ENCODE results near the gene MMP24. TPM values are rescaled to one million over a fixed set of nuclear protein-coding genes. Genes with fewer than 3 reads are reported as not detected.

MMP24 gene
- total RNA-seq, 1 experiment from 2014 or later: 113 TPM

DNA sequence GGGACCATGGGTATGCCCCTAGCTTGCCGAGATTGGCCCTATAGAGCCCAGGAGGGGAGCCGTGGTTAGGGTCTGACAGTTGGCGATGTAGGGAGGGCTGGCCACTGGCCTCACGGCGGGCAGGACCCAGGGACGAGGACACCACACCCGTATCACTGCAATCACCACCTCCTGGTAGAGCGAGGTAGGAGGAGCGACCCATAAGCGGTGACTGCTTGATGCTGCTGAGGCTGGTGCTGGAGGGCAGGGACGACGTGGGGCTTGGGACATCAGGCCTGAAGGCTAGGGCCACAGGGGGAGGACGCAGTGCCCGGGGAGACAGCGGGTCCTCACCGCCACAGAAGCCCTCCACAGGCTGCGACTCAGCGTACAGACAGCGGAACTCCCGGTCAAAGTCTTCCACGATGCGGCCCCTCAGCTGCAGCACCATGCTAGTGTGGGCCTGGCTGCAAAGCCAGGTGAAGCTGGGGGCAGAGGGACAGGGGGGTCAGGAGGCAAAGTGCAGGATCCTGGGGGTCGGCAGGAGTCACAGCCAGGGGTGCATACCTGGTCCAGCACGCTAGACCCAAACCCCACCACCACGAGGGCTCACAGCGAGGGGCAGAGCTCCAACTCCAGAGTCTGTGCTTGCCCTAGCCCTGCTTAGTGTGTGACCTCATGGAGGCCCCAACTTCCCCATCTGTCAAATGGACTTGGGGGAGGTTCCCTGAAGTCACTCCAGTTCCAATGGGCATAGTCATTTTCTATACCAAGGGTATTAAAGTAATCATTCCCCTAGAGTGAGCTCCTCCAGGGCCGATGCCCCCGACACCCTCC is 61.2 kb downstream of the MMP24 start:
- in situ Hi-C loops (cut with HindIII; ENCODE audit: low sequenced_read_pairs): no loop called here
- no peak for DNase-seq (ENCODE audit: low spot score)

DNA sequence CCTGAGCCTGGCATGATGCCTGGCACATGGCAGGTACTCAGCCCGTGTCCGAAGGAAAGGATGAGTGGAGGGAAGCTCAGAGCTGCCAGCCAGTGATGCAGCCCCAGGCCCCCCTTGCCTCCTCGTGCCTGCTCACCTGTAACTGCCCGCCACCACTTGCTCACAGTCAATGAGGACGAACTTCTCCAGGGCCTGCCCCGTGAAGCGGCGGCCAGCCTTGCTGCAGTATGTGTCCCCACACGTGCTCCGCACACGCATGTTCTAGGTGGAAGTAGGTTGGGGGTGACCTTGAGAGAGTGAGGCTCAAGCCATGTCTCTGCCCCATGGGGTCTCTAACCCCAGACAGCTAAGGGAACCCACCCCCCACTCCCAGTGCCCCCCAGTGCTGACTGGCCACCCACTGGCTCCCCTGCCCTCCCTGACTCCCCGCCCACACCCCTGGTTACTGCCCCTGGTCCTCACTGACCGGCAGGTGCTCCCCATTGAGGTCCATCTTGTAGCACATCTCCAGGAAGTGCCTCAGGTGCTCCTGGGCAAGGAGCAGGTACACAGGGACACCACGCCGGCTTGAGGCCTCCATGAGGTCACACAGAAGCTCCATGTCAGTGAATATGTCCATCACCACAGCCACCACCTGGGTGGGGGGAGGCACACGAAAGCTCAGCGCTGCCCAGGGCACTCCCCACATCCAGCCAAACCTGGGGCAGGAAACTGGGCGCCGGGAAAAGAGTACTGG is 62.0 kb downstream of the MMP24 start:
- in situ Hi-C loops (cut with HindIII; ENCODE audit: low sequenced_read_pairs): no loop called here
- no peak for DNase-seq (ENCODE audit: low spot score)

DNA sequence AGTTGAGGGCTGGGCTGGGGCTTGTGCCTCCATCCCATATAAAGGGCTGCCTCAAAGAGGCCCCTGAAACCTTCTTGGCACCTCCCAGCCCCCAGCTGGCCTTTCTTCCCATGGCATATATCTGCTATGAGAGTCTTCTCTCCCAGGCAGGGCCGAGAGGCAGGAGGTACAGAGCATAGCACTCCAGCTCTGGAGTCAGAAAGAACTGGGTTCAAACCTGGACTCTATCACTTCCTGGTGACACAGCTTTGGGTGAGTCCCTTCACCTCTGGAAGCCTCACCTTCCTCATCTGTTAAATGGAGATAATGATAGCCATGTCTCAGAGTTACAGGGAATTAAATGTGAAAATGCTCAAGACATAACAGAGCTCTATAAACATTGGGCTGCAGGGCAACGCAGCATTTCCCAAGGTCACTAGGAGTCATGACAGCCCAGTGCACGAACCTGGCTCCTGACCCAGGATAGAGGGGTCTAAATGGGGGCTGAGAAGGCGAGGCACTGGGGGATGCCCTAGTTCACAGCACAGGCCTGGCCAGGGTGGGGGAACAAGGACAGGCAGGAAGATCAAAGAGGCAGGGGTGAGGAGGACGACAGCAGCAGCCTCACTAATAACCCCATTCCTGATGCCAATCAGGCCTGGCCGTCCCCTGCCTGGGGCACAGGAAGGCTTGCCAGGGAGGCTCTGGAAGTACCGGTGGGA is 63.8 kb downstream of the MMP24 start:
- in situ Hi-C loops (cut with HindIII; ENCODE audit: low sequenced_read_pairs): no loop called here
- DNase-seq (ENCODE audit: low spot score): no peak

DNA sequence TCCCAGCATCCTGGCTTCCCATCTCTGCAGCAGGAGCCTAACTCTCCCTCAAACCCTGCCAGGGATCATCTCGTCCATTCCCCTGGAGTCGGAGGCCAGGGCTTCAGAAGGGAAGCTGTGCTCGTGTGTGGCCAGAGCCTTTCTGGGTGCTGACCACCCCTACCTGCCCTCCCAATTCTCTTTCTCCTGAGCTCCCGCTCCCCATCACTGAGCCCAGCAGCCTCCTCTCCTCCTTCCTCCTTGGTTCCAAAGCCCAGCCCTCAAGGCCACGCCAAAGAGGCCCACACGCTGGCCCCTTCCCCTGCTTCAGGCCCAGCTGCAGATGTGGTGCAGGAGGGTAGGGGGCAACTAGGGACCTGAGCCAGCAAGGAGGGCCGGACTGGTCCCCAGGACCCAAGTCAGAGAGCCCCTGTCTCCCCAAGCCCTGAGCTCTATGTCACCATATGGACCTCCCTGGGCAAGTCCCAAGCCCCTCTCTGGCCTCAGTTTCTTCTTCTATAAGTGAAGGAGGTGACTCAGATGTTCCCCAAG is 64.5 kb downstream of the MMP24 start:
- DNase-seq (ENCODE audit: low spot score): no peak
- in situ Hi-C loops (cut with HindIII; ENCODE audit: low sequenced_read_pairs): no loop called here

DNA sequence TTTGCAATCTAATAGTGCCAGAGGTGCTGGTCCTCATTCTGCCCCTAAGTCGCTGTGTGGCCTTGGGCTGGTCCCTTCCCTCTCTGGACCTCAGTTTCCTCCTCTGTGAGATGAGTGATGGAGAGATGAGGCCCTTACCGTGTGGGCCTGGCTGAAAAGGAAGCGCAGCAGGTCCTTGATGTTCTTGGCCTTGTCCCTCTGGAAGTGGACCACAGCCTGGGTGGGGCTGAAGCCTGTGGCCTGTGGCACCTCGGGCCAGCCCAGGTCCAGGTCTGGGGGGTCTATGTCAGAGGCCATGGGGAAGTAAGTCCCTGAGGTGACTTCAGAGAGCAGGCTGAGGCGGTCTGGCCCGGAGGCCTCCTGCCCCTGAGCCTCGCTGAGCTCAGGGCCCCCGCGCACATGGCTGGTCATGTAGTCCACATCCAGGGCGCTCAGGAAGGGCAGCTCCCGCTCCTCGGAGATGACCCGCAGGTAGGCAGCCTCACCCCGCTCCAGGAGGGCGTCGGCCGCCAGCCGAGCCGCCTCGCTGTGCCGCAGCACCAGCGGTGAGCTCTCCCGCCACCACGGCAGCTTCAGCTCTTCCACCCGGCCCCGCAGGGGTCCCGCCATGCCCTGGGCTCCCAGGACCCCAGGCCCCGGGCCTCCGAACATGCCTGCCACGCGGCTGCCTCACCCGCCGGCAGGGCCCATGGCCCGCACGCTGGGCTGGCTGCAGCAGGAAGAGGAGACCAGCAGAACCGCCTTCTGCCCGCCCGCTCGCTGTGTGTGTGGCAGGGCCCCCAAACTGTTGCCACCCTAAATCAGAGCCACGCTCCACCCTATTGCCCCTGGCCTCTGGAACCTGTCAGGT is 65.4 kb downstream of the MMP24 start, which contains the start of gene FAM83C:
FAM83C (minus strand) TSS at position 772 of the 850 bp plus-strand sequence; CDS start at position 651, 121 bp downstream.
- in situ Hi-C loops (cut with HindIII; ENCODE audit: low sequenced_read_pairs): no loop called here

DNA sequence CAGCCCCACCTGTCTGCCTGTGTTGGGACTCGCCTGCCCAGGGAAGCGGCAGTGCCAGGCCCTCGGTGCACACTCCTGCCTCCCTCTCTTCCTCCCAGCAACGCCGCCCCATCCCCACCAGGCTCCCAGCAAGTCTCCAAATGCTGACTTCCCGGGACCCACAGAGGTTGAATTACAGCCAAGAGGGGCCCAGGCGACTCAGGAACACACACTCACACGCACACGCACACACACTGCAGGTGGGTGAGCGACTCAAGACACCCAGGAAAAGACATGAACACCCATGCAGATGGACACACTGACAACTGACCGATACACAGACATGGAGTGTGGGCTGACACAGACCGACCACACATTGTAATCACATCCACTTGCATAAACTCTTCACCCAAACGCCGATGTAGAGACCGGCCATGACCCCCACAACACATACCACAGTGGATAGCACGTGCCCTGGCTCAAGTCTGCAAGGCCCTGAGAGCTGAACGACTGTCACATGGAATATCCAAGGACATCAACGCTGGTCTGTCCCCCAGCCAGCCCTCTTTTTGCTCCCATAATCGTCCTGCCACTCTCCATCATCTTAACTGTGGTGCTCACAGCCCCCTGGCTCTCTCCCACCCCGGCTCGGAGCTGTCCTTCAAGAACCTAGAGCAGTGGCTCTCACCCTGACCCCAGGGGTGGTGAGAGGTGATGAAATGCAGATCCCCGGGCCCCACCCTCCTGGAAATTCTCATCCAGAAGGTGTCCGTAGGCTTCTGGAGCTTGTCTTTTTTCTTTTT is 66.2 kb downstream of the MMP24 start:
- DNase-seq (ENCODE audit: low spot score): no peak
- in situ Hi-C loops (cut with HindIII; ENCODE audit: low sequenced_read_pairs): no loop called here

More for the DNA sequence above, 65.4 kb downstream of the MMP24 start, which contains the start of gene FAM83C:
- no peak for DNase-seq (ENCODE audit: low spot score)

DNA sequence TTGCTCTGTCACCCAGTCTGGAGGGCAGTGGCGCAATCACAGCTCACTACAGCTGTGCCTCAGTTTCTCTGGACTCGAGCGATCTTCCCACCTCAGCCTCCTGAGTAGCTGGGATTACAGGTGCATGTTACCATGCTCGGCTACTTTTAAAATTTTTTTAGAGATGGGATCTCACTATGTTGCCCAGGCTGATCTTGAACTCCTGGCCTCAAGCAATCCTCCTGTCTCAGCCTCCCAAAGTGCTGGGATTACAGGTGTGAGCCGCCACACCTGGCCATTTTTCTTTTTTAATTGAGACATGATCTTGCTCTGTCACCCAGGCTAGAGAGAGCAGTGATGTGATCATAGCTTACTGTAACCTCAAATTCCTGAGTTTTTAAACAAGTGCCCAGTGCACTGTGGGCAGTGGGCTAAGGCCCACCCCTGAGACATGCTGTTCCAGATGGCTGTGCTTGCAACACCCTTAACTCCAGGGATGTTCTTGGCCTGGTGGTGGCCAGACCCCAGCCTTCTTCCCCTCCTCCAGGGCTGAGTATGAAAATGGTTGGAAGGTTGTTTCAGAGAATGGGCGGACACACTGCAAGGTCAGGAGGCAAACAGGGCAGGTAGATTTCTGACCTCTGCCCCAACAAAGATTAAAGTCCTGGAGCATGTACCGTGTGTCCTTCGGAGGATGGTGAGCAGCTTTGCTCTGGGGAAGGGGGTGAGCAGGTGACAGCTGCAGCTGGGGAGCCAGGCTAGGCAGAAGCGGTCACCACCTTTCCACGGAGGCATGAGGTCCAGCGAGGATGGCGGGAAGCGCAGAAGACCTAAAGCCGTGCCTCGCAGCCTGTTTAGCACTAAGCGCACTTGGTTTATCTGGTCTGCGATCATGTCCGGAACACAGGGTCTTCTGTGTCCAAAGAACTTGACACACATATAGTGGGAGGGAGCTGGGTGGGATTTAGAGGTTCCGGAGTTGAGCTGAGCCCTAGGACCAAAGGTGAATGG is 67.1 kb downstream of the MMP24 start:
- in situ Hi-C loops (cut with HindIII; ENCODE audit: low sequenced_read_pairs): no loop called here
- no peak for DNase-seq (ENCODE audit: low spot score)

DNA sequence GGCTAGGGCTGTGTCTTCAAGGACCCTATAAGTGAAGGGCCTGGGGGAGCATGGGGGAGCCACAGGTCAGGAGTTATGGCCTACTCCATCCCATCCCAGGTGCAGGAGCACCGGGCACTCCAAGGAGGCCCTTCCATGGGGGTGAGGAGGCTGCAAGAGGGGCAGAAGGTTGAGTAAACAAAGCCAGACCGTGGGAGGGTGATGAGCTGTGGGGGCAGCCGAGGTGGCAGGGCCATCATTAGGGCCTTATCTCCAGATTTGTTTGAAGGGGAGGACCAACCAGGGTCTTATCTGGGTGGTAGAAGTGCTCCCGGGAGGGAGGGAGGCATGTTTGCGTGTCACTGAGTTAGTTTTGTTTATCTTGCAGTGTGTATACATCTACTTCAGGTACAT is 67.8 kb downstream of the MMP24 start:
- in situ Hi-C loops (cut with HindIII; ENCODE audit: low sequenced_read_pairs): no loop called here
- no peak for DNase-seq (ENCODE audit: low spot score)

DNA sequence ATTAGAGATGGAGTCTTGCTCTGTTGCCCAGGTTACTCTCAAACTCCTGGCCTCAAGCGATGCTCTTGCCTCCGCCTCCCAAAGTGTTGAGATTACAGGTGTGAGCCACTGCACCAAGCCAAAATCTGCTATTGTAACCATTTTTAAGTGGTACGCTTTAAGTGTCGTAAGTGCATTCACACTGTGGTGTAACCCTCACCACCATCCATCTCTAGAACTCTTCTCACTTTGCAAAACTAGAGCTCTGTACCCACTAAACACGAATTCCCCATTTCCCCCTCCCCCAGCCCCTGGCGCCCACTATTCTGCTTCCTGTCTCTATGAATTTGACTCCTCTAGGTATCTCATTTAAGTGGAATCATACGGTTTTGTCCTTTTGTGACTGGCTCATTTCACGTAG is 68.6 kb downstream of the MMP24 start:
- no peak for DNase-seq (ENCODE audit: low spot score)
- in situ Hi-C loops (cut with HindIII; ENCODE audit: low sequenced_read_pairs): no loop called here

DNA sequence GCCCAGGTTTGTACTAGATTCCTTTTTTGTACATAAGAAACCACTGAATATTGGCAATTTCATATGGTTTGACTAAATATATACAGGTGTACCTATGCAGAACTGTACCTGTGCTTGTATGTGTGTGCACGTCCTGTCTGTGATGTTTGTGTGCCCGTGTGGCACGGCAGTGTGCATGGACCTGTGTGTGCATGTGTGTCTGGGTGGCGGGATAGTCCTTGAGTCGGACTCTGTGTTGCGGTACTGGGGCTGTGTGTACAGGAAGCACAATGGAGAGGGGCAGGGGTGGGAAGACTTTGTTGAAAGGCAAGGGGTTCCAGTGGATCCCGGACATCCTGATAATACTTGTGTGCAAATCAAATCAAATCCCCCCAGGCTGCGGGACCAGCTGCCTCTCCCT is 69.2 kb downstream of the MMP24 start:
- no peak for DNase-seq (ENCODE audit: low spot score)
- in situ Hi-C loops (cut with HindIII; ENCODE audit: low sequenced_read_pairs): no loop called here

DNA sequence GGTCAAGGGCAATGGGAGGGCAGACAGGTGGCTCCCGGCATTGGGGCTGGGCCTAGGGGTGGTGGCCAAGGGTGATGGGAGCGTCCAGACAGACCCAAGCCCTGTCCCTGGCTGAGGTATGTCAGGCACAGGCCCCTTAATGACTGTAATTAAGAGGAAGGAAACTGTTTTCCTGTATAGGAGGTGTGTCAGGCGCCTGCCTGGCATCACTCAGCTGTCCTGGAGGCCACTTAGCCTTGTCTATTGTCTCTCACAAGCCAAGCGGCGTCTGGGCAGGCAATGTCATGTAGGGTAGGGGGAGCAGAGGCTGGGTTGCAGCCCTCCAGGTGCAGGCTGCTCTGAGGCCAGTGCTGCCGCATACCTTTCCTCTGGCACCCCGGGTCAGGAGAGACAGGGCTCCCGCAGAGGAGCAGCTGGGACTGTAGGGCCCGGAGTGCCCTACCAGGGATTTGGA is 69.6 kb downstream of the MMP24 start:
- in situ Hi-C loops (cut with HindIII; ENCODE audit: low sequenced_read_pairs): no loop called here
- no peak for DNase-seq (ENCODE audit: low spot score)

DNA sequence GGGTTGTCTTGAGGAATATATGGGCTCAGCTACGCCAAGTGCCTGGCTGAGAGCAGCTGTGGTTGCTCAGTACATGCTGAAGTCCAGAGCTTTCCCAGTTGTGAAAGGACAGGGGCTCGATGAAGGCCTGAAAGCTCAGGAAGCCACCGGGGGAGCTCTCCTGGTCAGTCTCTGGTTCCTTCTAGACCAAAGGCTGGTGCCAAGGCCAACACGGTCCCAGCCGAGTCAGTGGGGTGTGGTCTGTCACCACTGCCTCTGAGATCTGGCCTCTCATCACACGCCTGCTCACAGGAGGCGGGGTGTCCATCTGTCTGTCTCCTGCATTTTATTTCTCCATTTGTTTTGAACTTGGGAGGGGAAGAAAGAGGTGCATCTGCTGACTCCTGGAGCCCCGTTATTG is 70.7 kb downstream of the MMP24 start:
- no peak for DNase-seq (ENCODE audit: low spot score)
- in situ Hi-C loops (cut with HindIII; ENCODE audit: low sequenced_read_pairs): no loop called here

DNA sequence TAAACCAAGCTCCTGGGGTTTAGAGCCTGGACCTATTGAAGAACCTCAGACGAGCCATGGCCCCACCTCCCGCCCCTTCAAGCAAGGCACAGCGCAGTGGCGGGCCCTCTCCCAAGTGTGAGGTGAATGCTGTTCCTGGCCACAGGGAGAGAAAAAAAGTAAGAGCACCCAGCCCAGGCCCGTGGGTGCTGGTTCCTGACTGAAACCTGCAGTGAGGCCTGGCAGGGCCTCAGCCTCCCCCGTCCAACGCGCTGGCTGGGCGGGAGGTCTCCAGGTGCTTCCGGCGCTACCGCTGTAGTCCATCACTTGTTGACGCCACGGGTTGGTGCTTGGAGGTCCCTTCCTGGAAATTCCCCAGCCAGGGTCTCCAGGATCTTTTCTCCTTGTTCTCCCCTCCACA is 71.2 kb downstream of the MMP24 start:
- in situ Hi-C loops (cut with HindIII; ENCODE audit: low sequenced_read_pairs): no loop called here

DNA sequence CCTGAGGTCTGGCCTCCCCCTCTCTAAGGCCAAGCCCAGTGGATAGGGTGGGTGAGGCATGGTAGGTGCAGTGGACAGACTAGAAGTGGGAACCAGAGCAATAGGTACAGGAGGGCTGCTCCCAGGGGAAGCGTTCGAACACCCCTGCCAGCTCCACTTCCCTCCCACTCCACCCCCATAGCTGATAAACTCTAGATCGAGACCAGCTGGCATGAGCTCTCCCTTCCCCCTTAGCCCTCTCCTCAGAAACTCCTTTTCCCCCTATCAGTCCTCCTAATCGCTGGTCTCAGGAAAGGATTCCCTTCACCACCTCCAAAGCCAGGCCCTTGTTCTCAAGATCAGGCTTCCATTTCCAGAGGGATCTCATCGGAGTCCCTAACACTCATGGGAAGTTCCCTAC is 71.8 kb downstream of the MMP24 start:
- in situ Hi-C loops (cut with HindIII; ENCODE audit: low sequenced_read_pairs): no loop called here
- no peak for DNase-seq (ENCODE audit: low spot score)

More for the DNA sequence above, 71.2 kb downstream of the MMP24 start:
- no peak for DNase-seq (ENCODE audit: low spot score)

DNA sequence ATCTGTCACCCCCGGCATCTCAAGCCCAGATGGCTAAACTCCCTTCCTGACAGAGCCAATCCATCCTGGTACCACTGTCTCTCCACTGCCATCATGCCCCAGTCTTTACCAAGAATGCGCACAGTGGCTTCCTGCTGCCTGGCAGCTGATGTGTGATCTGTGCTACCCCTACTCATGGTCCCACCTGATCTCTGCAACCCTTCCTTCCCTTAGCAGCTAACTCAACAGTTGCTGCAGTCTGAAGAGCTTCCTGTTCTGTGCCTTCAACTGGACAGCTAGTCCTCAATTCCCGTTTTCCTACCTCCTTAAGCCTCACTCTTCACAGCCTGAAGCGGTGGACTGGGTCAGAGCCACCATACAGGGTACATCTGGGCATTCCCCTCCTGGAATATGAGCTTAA is 73.3 kb downstream of the MMP24 start:
- in situ Hi-C loops (cut with HindIII; ENCODE audit: low sequenced_read_pairs): no loop called here
- no peak for DNase-seq (ENCODE audit: low spot score)

DNA sequence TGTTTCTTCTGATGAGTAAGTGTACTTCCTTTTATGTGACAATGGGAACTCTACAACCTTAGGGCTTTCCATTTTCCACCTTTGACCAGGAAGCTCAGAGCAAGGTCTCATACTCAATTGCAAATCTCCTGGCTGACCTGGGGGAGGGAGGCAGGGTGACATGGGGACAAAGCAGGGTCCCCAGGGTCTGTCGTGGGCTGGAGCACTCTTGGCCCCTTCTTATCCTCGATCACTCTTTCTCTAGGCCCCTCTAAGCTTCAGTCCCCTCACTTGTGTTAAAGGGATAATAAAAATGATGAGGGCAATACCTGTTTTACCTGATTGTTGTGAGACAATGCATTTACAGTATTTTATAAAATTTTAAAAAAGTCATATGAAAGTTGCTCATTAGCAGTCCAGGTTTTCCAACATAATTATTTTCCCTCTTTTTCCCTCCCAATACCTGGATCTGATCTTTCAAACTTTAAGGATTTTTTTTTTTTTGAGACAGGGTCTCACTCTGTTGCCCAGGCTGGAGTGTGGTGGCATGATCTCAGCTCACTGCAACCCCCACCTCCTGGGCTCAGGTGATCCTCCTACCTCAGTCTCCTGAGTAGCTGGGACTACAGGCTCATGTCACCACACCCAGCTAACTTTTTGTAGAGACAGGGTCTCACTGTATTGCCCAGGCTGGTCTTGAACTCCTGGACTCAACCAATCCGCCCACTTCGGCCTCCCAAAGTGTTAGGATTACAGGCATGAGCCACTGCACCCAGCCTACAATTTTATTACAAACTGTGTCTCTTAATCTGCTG is 74.2 kb downstream of the MMP24 start:
- no peak for DNase-seq (ENCODE audit: low spot score)
- in situ Hi-C loops (cut with HindIII; ENCODE audit: low sequenced_read_pairs): no loop called here

Measured in G401 (cell line).